H9 (cell line): Measurements from ENCODE around the gene ZSWIM5. TPM values are rescaled to one million over a fixed set of nuclear protein-coding genes. Genes with fewer than 3 reads are reported as not detected.

Source experiments
- DNase-seq: peaks from one replicate; pipeline ENCODE4 v3.0.0-alpha.2; 2017
- H2AFZ ChIP-seq: one replicate; pipeline ENCODE4 v1.6.1; 2013; ENCODE audit warnings: mild to moderate bottlenecking, low read length, control low read depth, moderate library complexity
- H2AK5ac ChIP-seq: 2 replicates; pipeline ENCODE4 v1.6.1; 2013; ENCODE audit warnings: low read length, control low read depth, mixed read lengths; ENCODE audit not compliant: insufficient read length
- H2BK120ac ChIP-seq: one replicate; pipeline ENCODE4 v1.6.1; 2013; ENCODE audit warnings: low read depth, mild to moderate bottlenecking, low read length, control low read depth, inconsistent platforms; ENCODE audit not compliant: poor library complexity, severe bottlenecking
- H2BK12ac ChIP-seq: 2 replicates; pipeline ENCODE4 v1.6.1; 2013; ENCODE audit warnings: low read length, control low read depth, mixed read lengths, low read depth; ENCODE audit not compliant: insufficient read length
- H2BK15ac ChIP-seq: 2 replicates; pipeline ENCODE4 v1.6.1; 2013; ENCODE audit warnings: low read depth, low read length, control low read depth
- H2BK20ac ChIP-seq: one replicate; pipeline ENCODE4 v1.6.1; 2013; ENCODE audit warnings: low read depth, mild to moderate bottlenecking, low read length, control low read depth, inconsistent platforms; ENCODE audit not compliant: poor library complexity, severe bottlenecking
- H2BK5ac ChIP-seq: 2 replicates; pipeline ENCODE4 v1.6.1; 2013; ENCODE audit warnings: low read length, control low read depth, mixed read lengths; ENCODE audit not compliant: insufficient read length
- H3K14ac ChIP-seq: 2 replicates; pipeline ENCODE4 v1.6.1; 2013; ENCODE audit warnings: low read length, control low read depth; ENCODE audit not compliant: insufficient read depth
- H3K18ac ChIP-seq: 2 replicates; pipeline ENCODE4 v1.6.1; 2013; ENCODE audit warnings: low read depth, mild to moderate bottlenecking, mixed read lengths, low read length, control low read depth; ENCODE audit not compliant: insufficient read length
- H3K23ac ChIP-seq: 2 replicates; pipeline ENCODE4 v1.6.1; 2013; ENCODE audit warnings: low read length, control low read depth, mixed read lengths, low read depth; ENCODE audit not compliant: insufficient read length
- H3K23me2 ChIP-seq: 2 replicates; pipeline ENCODE4 v1.6.1; 2013; ENCODE audit warnings: low read depth, mild to moderate bottlenecking, mixed read lengths, low read length, control low read depth; ENCODE audit not compliant: insufficient read length, poor library complexity, severe bottlenecking
- H3K27ac ChIP-seq: 2 replicates; pipeline ENCODE4 v1.5.1; 2013; ENCODE audit warnings: low read length, control low read depth, mixed read lengths, low read depth; ENCODE audit not compliant: insufficient read length
- H3K27me3 ChIP-seq: 2 replicates; pipeline ENCODE4 v1.6.1; 2013; ENCODE audit warnings: low read length, control low read depth, inconsistent platforms; ENCODE audit not compliant: insufficient read depth
- H3K4ac ChIP-seq: 2 replicates; pipeline ENCODE4 v1.6.1; 2013; ENCODE audit warnings: low read depth, mild to moderate bottlenecking, control low read depth, inconsistent platforms, low read length, moderate library complexity
- H3K4me1 ChIP-seq: 2 replicates; pipeline ENCODE4 v1.6.1; 2013; ENCODE audit warnings: low read length, control low read depth, inconsistent platforms; ENCODE audit not compliant: insufficient read depth
- H3K4me2 ChIP-seq: 2 replicates; pipeline ENCODE4 v1.6.1; 2013; ENCODE audit warnings: low read length, control low read depth, mixed read lengths; ENCODE audit not compliant: insufficient read length, insufficient read depth
- H3K56ac ChIP-seq: 2 replicates; pipeline ENCODE4 v1.6.1; 2013; ENCODE audit warnings: low read depth, mild to moderate bottlenecking, mixed read lengths, low read length, control low read depth; ENCODE audit not compliant: insufficient read length
- H3K79me1 ChIP-seq: 2 replicates; pipeline ENCODE4 v1.6.1; 2013; ENCODE audit warnings: low read depth, mild to moderate bottlenecking, moderate library complexity, low read length, control low read depth, inconsistent platforms; ENCODE audit not compliant: insufficient read depth, poor library complexity, severe bottlenecking
- H3K79me2 ChIP-seq: 2 replicates; pipeline ENCODE4 v1.6.1; 2013; ENCODE audit warnings: low read length, control low read depth, inconsistent platforms; ENCODE audit not compliant: insufficient read depth
- H3K9ac ChIP-seq: 2 replicates; pipeline ENCODE4 v1.6.1; 2013; ENCODE audit warnings: low read length, control low read depth, mixed read lengths; ENCODE audit not compliant: insufficient read length; ENCODE audit errors: extremely low read depth
- H3K9me3 ChIP-seq: one replicate; pipeline ENCODE4 v1.6.1; 2013; ENCODE audit warnings: low read depth, low read length, inconsistent platforms; ENCODE audit not compliant: control insufficient read depth
- H3T11ph ChIP-seq: one replicate; pipeline ENCODE4 v1.6.1; 2013; ENCODE audit warnings: mild to moderate bottlenecking, low read length, control low read depth, inconsistent platforms
- H4K20me1 ChIP-seq: one replicate; pipeline ENCODE4 v1.6.1; 2013; ENCODE audit not compliant: control insufficient read depth, insufficient read length, insufficient read depth
- H4K5ac ChIP-seq: 2 replicates; pipeline ENCODE4 v1.6.1; 2013; ENCODE audit warnings: low read depth, mild to moderate bottlenecking, mixed read lengths, low read length, control low read depth; ENCODE audit not compliant: insufficient read length
- H4K8ac ChIP-seq: replicated peaks from 2 replicates; pipeline ENCODE4 v1.6.1; 2013; ENCODE audit warnings: low read length, control low read depth, mixed read lengths, low read depth; ENCODE audit not compliant: insufficient read length
- H4K91ac ChIP-seq: 2 replicates; pipeline ENCODE4 v1.6.1; 2013; ENCODE audit warnings: low read depth, mild to moderate bottlenecking, moderate library complexity, mixed read lengths, low read length, control low read depth; ENCODE audit not compliant: insufficient read length
- H3K27ac Mint-ChIP-seq, 3 experiments: 2 replicates in 2 of 3; 3 replicates in 1 of 3; pipeline ENCODE4 v1.8.0; 2020 to 2021; ENCODE audit warnings: mixed read lengths in 3 of 3, mild to moderate bottlenecking in 1 of 3, moderate library complexity in 1 of 3
- H3K27me3 Mint-ChIP-seq: 2 replicates; pipeline ENCODE4 v1.8.0; 2021; ENCODE audit warnings: low read depth, mild to moderate bottlenecking, moderate library complexity, mixed read lengths
- H3K36me3 Mint-ChIP-seq, 3 experiments: 2 replicates in 2 of 3; 3 replicates in 1 of 3; pipeline ENCODE4 v1.8.0; 2020 to 2021; ENCODE audit warnings: low read depth in 3 of 3, mixed read lengths in 3 of 3; ENCODE audit not compliant: insufficient read depth in 1 of 3
- H3K4me1 Mint-ChIP-seq, 2 experiments: 2 replicates each; pipeline ENCODE4 v1.8.0; 2020; ENCODE audit warnings: mixed read lengths in 2 of 2
- H3K4me3 Mint-ChIP-seq, 2 experiments: 2 replicates in 1 of 2; 3 replicates in 1 of 2; pipeline ENCODE4 v1.8.0; 2020 to 2021; ENCODE audit warnings: mild to moderate bottlenecking in 2 of 2, mixed read lengths in 2 of 2, moderate library complexity in 1 of 2
- H3K9me3 Mint-ChIP-seq, 2 experiments: 2 replicates in 1 of 2; 3 replicates in 1 of 2; pipeline ENCODE4 v1.8.0; 2020; ENCODE audit warnings: mild to moderate bottlenecking in 2 of 2, mixed read lengths in 2 of 2, moderate library complexity in 1 of 2
- CTCF ChIP-seq: fragments of 200-600 bp; sonication (generic); conservative IDR thresholded peaks from 3 replicates; pipeline ENCODE4 v1.8.0; 2021; ENCODE audit warnings: antibody characterized with exemption, mild to moderate bottlenecking
- WGBS: extraction: QIAGEN DNeasy Blood & Tissue Kit; methylation state at CpG from one replicate; pipeline ENCODE4 v1.1.7; 2013; ENCODE audit warnings: missing lambda C conversion rate, low lambda C conversion rate, mixed read lengths; ENCODE audit not compliant: insufficient read length; ENCODE audit errors: extremely low coverage; 5-methylcytosine and 5-hydroxymethylcytosine counted together
- total RNA-seq: library from RNA; stranded (reverse); gene quantifications from 2 replicates; pipeline ENCODE4 v1.2.1, GENCODE V29; 2021

The ZSWIM5 gene
- total RNA-seq, 1 experiment from 2014 or later = 3.5 TPM

GRCh38 chr1:44995467-44996238 lies 210.8 kb downstream of the ZSWIM5 start:
- Histone ChIP-seq H3K27me3 (no peaks in the 10 kb centered on the region), H2BK20ac (no peak overlapping the region), H3K27ac (no peak overlapping the region), H2BK15ac (no peak overlapping the region), H2AFZ (no peak overlapping the region), H3K23me2 (no peaks in the 10 kb centered on the region), H3K18ac (no peak overlapping the region), H2BK12ac (no peak overlapping the region), H3K23ac (no peak overlapping the region), H3K9me3 (no peaks in the 10 kb centered on the region), H3K4ac (no peak overlapping the region), H3K79me1 (no peaks in the 10 kb centered on the region), H2BK120ac (no peak overlapping the region), H4K91ac (no peak overlapping the region), H2BK5ac (no peak overlapping the region), H3K14ac (no peak overlapping the region), H4K20me1 (no peaks in the 10 kb centered on the region), H4K8ac (no peak overlapping the region), H2AK5ac (no peak overlapping the region), H4K5ac (no peak overlapping the region), H3K4me2 (no peak overlapping the region), H3T11ph (no peak overlapping the region), H3K79me2 (no peaks in the 10 kb centered on the region), H3K4me1 (no peaks in the 10 kb centered on the region), H3K9ac (no peak overlapping the region), H3K56ac (no peak overlapping the region)
- no peak for DNase-seq
- H3K36me3 Mint-ChIP-seq = no peaks in the 10 kb centered on the region
- H3K27me3 Mint-ChIP-seq = no peaks in the 10 kb centered on the region
- WGBS = no CpG with 5 or more reads among the region's 7 CpGs
- no peak overlapping the region for H3K4me3 Mint-ChIP-seq
- no peak for TF ChIP-seq CTCF
- H3K27ac Mint-ChIP-seq = no peak overlapping the region
- H3K9me3 Mint-ChIP-seq = no peaks in the 10 kb centered on the region
- peaks cover 4% of the 10 kb centered on the region in 2 experiments; a peak in 3 of 4 replicates for H3K4me1 Mint-ChIP-seq
